ENCODE results near the gene ZC3H7A.

The ZC3H7A gene

DNA sequence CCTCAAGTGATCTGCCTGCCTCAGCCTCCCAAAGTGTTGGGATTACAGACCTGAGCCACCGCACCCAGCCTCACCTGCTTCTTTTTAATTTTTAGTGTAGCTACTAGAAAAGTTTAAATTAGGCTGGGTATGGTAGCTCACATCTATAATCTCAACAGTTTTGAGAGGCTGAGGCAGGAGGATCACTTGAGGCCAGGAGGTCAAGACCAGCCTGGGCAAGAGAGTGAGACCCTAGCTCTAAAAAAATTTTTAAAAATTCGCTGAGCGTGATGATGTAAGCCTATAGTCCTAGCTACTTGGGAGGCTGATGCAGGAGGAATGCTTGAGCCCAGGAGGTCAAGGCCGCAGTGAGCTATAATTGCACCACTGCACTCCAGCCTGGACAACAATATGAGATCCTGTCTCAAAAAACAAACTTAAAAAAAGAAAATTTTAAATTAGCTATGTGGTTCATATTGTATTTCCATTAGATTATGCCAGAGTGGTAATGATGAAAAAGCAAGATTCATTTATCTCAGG, 89.3 kb downstream of the ZC3H7A start:
- Histone ChIP-seq H3K9me3 (ENCODE audit: low read length) (no peaks in the 10 kb centered on the region), H3K9ac (ENCODE audit: low read length) (no peak overlapping the region), H2AFZ (ENCODE audit: low read length) (no peak overlapping the region), H3F3A (ENCODE audit: insufficient read depth, low read length) (no peaks in the 10 kb centered on the region), H3K4me1 (ENCODE audit: insufficient read depth, low read length, severe bottlenecking) (peaks cover 22% of the 10 kb centered on the region), H3K27me3 (ENCODE audit: insufficient read depth, low read length) (no peaks in the 10 kb centered on the region), H3K27ac (ENCODE audit: low read depth, low read length, poor library complexity, severe bottlenecking) (no peak overlapping the region), H3K36me3 (ENCODE audit: insufficient read depth, low read length) (peaks cover 54% of the 10 kb centered on the region), H4K20me1 (ENCODE audit: insufficient read depth, low read length) (no peaks in the 10 kb centered on the region), H3K79me2 (ENCODE audit: insufficient read depth, low read length) (no peaks in the 10 kb centered on the region), H3K9me2 (ENCODE audit: low read depth, low read length) (no peaks in the 10 kb centered on the region), H3K4me3 (ENCODE audit: low read depth, low read length, poor library complexity, severe bottlenecking) (no peak overlapping the region), H3K4me2 (ENCODE audit: low read length) (no peak overlapping the region)
- TF ChIP-seq CTCF (IDR thresholded peaks at IDR 0.05; ENCODE audit: low read length) (no peak), EZH2 (IDR thresholded peaks at IDR 0.05; ENCODE audit: borderline replicate concordance, low read length) (no peak)

- Histone ChIP-seq H3K79me2 (ENCODE audit: insufficient read depth, low read length) (no peaks in the 10 kb centered on the region), H3F3A (ENCODE audit: insufficient read depth, low read length) (no peaks in the 10 kb centered on the region), H3K4me3 (ENCODE audit: low read depth, low read length, poor library complexity, severe bottlenecking) (no peak overlapping the region), H3K27me3 (ENCODE audit: insufficient read depth, low read length) (no peaks in the 10 kb centered on the region), H4K20me1 (ENCODE audit: insufficient read depth, low read length) (no peaks in the 10 kb centered on the region), H3K36me3 (ENCODE audit: insufficient read depth, low read length) (peaks cover 53% of the 10 kb centered on the region), H3K27ac (ENCODE audit: low read depth, low read length, poor library complexity, severe bottlenecking) (no peak overlapping the region), H3K9ac (ENCODE audit: low read length) (no peak overlapping the region), H3K9me2 (ENCODE audit: low read depth, low read length) (no peaks in the 10 kb centered on the region), H3K9me3 (ENCODE audit: low read length) (no peaks in the 10 kb centered on the region), H3K4me2 (ENCODE audit: low read length) (no peak overlapping the region), H3K4me1 (ENCODE audit: insufficient read depth, low read length, severe bottlenecking) (peaks cover 21% of the 10 kb centered on the region), H2AFZ (ENCODE audit: low read length) (no peak overlapping the region)
- TF ChIP-seq CTCF (IDR thresholded peaks at IDR 0.05; ENCODE audit: low read length) (no peak), EZH2 (IDR thresholded peaks at IDR 0.05; ENCODE audit: borderline replicate concordance, low read length) (no peak)
These were observed 90.8 kb downstream of the ZC3H7A start for GRCh38 chr16:11706180-11706742.

GRCh38 chr16:11705311-11706025, 91.6 kb downstream of the ZC3H7A start:
- no peak overlapping the region for H3K4me3 ChIP-seq (ENCODE audit: low read depth, low read length, poor library complexity, severe bottlenecking)
- H3K27me3 ChIP-seq (ENCODE audit: insufficient read depth, low read length) = no peaks in the 10 kb centered on the region
- H3K9me3 ChIP-seq (ENCODE audit: low read length) = no peaks in the 10 kb centered on the region
- H3K27ac ChIP-seq (ENCODE audit: low read depth, low read length, poor library complexity, severe bottlenecking) = no peak overlapping the region
- H3K9ac ChIP-seq (ENCODE audit: low read length) = no peak overlapping the region
- no peak overlapping the region for H2AFZ ChIP-seq (ENCODE audit: low read length)
- no peaks in the 10 kb centered on the region for H4K20me1 ChIP-seq (ENCODE audit: insufficient read depth, low read length)
- H3K36me3 ChIP-seq (ENCODE audit: insufficient read depth, low read length) = peaks cover 55% of the 10 kb centered on the region
- H3K79me2 ChIP-seq (ENCODE audit: insufficient read depth, low read length) = no peaks in the 10 kb centered on the region
- no peak overlapping the region for H3K4me2 ChIP-seq (ENCODE audit: low read length)
- H3F3A ChIP-seq (ENCODE audit: insufficient read depth, low read length) = no peaks in the 10 kb centered on the region
- peaks cover 14% of the 10 kb centered on the region for H3K4me1 ChIP-seq (ENCODE audit: insufficient read depth, low read length, severe bottlenecking)
- no peaks in the 10 kb centered on the region for H3K9me2 ChIP-seq (ENCODE audit: low read depth, low read length)
- TF ChIP-seq CTCF (IDR thresholded peaks at IDR 0.05; ENCODE audit: low read length) = no peak
- TF ChIP-seq EZH2 (IDR thresholded peaks at IDR 0.05; ENCODE audit: borderline replicate concordance, low read length) = no peak

Measured in OCI-LY1 (cell line).